Right lobe of liver (tissue), 6 donors: ENCODE measurements around the gene ZNF860. TPM values are rescaled to one million over a fixed set of nuclear protein-coding genes. Genes with fewer than 3 reads are reported as not detected.

ENCODE experiments used
- ATAC-seq, 4 donors: fragments of 200-7000 bp; cut with Tn5 transposase; one replicate each; pipeline ENCODE4 v1.9.1; 2020; ENCODE audit warnings: mild to moderate bottlenecking in 4 of 4, moderate library complexity in 4 of 4
- DNase-seq, 3 donors: peaks; one replicate each; pipeline ENCODE4 v3.0.0-alpha.2; 2020
- H3K27ac ChIP-seq, 3 donors: fragments of 200-600 bp; one replicate each; pipeline ENCODE4 v1.8.0; 2022
- H3K27me3 ChIP-seq, 2 donors: fragments of 200-600 bp; one replicate each; pipeline ENCODE4 v1.8.0; 2022
- H3K36me3 ChIP-seq, 4 donors: fragments of 200-600 bp; sonication (generic) in 1 of 4; one replicate each; pipeline versions ENCODE4 v1.5.1 to v1.8.0; 2017 to 2022; ENCODE audit warnings: control low read depth in 1 of 4
- H3K4me1 ChIP-seq, 4 donors: fragments of 200-600 bp; sonication (generic) in 1 of 4; one replicate each; pipeline versions ENCODE4 v1.5.1 to v1.8.0; 2017 to 2022; ENCODE audit warnings: control low read depth in 1 of 4
- H3K4me3 ChIP-seq, 3 donors: fragments of 200-600 bp; one replicate each; pipeline ENCODE4 v1.8.0; 2022
- H3K9me3 ChIP-seq, 4 donors: fragments of 200-600 bp; sonication (generic) in 1 of 4; one replicate each; pipeline versions ENCODE4 v1.5.1 to v1.8.0; 2017 to 2022; ENCODE audit warnings: control low read depth in 1 of 4
- POLR2A ChIP-seq: fragments of 450-650 bp; IDR thresholded peaks from one replicate; pipeline ENCODE4 v1.6.1; 2017; ENCODE audit warnings: antibody characterized with exemption, mild to moderate bottlenecking
- WGBS: methylation state at CpG from one replicate; pipeline ENCODE4 v1.1.6; 2018; ENCODE audit warnings: low coverage, low lambda C conversion rate; ENCODE audit not compliant: insufficient coverage; ENCODE audit errors: missing lambda C conversion rate; 5-methylcytosine and 5-hydroxymethylcytosine counted together
- intact Hi-C, 2 donors: fragments of 100-400 bp; cut with DNase I; formaldehyde crosslinking; loops; one replicate each; pipeline versions ENCODE4 v1.11.2 to v1.14.1; 2022
- total RNA-seq, 6 experiments: library from RNA; depleted of rRNA in 2 of 6; stranded (reverse); fragments of >200 nt in 2 of 6; fragmentation: NEBNext Ultra II Directional in 3 of 6; extraction: Animal tissue kit (Norgen Biotek cat#: 25700) in 3 of 6; gene quantifications; one replicate each; pipeline versions ENCODE4 v1.1.0 to v1.2.4, GENCODE V29; 2016 to 2023
- TF ChIP-seq, protein P1 (sequence below), 4 donors: fragments of 200-600 bp in 3 of 4; fragments of 450-650 bp in 1 of 4; IDR thresholded peaks; one replicate each; pipeline versions ENCODE4 v1.5.1 to v1.8.0; 2016 to 2022; ENCODE audit warnings: antibody characterized with exemption in 4 of 4, mild to moderate bottlenecking in 2 of 4
- donor health status: DM: no; HTN: yes; CAD: no.
- donor health status: DM: no; HTN: no; CAD: no.
- donor health status: DM: no; HTN: no; CAD: no.
- donor health status: DM: no; HTN: yes; CAD: no.
- donor health status: DM: no; HTN: yes; CAD: no.

ZNF860 gene
- total RNA-seq, 6 experiments from 2014 or later, result 0.06 to 0.39 (median 0.13) TPM; not detected in 1

DNA sequence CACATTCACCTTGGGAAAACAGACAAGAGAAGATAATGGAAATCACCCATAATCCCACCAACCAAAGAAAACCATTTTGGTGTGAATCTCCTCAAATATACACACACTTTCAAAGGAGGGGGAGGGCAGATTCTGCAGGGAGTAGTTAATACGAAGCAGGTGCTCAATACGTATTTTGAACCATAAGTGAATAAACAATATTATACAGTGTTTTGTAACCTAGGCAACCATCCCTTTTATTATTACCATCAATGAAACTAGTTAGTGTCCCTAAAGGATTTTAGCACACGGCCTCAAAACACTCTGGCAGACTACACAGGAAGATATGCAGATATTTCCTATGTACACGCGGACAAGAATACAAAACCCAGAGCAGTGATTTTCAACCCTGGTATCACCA is 6.6 kb upstream of the ZNF860 start:
- Histone ChIP-seq H3K4me1 (peaks cover 0 to 2% (median 0%) of the 10 kb centered on the region in 4 donors), H3K27ac (no peak overlapping the region), H3K9me3 (no peaks in the 10 kb centered on the region), H3K4me3 (no peak overlapping the region), H3K36me3 (no peaks in the 10 kb centered on the region), H3K27me3 (peaks cover 0 to 5% of the 10 kb centered on the region in 2 donors)
- 70% methylated on average over 5 of the region's 5 CpGs for WGBS
- no peak for TF ChIP-seq POLR2A
- TF ChIP-seq, protein P1, sequence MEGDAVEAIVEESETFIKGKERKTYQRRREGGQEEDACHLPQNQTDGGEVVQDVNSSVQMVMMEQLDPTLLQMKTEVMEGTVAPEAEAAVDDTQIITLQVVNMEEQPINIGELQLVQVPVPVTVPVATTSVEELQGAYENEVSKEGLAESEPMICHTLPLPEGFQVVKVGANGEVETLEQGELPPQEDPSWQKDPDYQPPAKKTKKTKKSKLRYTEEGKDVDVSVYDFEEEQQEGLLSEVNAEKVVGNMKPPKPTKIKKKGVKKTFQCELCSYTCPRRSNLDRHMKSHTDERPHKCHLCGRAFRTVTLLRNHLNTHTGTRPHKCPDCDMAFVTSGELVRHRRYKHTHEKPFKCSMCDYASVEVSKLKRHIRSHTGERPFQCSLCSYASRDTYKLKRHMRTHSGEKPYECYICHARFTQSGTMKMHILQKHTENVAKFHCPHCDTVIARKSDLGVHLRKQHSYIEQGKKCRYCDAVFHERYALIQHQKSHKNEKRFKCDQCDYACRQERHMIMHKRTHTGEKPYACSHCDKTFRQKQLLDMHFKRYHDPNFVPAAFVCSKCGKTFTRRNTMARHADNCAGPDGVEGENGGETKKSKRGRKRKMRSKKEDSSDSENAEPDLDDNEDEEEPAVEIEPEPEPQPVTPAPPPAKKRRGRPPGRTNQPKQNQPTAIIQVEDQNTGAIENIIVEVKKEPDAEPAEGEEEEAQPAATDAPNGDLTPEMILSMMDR (IDR thresholded peaks at IDR 0.05), result no peak
- DNase-seq (no peak), ATAC-seq (no peak)
- intact Hi-C loops, result no loop called here

DNA sequence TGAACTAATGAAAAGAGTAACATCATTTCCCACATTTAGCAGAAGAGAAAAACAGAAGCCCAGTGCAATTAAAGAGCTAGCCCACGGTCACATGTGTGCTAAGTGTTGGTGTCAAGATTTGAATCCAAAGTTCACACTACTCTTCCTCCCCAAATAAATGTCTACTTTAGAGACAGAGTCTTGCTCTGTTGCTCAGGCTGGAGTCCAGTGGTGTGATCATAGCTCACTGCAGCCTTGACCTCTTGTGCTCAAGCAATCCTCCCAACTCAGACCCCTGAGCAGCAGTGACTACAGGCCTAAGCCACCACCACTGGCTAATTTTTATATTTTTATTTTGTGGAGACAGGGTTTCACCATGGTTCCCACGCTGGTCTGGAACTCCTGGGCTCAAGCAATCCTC is 5.2 kb upstream of the ZNF860 start:
- H3K4me3 ChIP-seq, result no peak overlapping the region
- peaks cover 0 to 18% of the 10 kb centered on the region in 2 donors for H3K27me3 ChIP-seq
- 64% methylated on average over 2 of the region's 2 CpGs for WGBS
- intact Hi-C loops, result no loop called here
- TF ChIP-seq, protein P1 (IDR thresholded peaks at IDR 0.05), result no peak
- no peak for TF ChIP-seq POLR2A
- H3K27ac ChIP-seq, result no peak overlapping the region
- H3K9me3 ChIP-seq, result no peaks in the 10 kb centered on the region
- H3K36me3 ChIP-seq, result no peaks in the 10 kb centered on the region
- H3K4me1 ChIP-seq, result peaks cover 0 to 15% (median 0%) of the 10 kb centered on the region in 4 donors
- no peak for DNase-seq
- ATAC-seq, result no peak

DNA sequence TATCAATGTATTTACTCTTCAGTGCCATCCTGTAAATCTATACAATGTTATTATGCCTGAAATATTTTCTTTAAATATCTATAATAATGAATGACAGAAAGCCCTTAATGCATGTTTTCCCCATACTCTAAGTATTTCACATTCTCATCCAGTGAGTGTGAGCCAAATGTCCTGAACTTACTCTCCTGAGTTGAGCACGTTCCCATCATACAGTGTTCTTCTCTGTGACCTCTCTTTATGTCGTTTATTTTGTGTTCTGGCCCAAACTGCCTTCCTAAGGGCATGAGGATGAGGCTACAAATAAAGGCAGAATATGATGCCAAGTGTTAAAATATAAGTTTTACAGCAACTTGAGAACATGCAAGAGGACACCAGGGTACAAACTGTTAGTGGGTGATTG is 3.8 kb upstream of the ZNF860 start:
- ATAC-seq, result no peak
- WGBS, result 42% methylated on average over 2 of the region's 2 CpGs
- TF ChIP-seq, protein P1 (IDR thresholded peaks at IDR 0.05), result no peak
- no peak for TF ChIP-seq POLR2A
- H3K9me3 ChIP-seq, result no peaks in the 10 kb centered on the region
- H3K27ac ChIP-seq, result no peak overlapping the region
- peaks cover 0 to 16% (median 0%) of the 10 kb centered on the region in 4 donors for H3K4me1 ChIP-seq
- peaks cover 0 to 18% of the 10 kb centered on the region in 2 donors for H3K27me3 ChIP-seq
- H3K36me3 ChIP-seq, result no peaks in the 10 kb centered on the region
- intact Hi-C loops, result no loop called here
- DNase-seq, result no peak
- H3K4me3 ChIP-seq, result no peak overlapping the region

DNA sequence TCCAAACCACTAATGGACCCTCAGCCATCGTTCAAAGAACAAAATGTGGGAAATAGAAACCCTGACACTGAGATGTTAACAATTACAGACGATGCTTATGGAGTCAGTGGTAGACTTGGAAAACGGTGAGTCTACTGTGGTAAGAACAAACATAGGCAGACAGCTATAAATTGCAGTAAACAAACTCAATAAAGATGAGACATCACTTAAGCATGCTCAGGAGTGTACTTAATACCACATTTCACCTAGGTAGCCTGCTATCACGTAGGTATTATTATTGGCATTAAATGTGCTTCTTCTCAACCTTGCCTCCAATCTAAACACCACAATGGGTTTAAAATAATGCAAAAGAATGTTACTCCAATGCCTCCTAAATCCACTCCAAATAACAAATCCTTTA is 3.0 kb upstream of the ZNF860 start:
- no peak overlapping the region for H3K27ac ChIP-seq
- no peaks in the 10 kb centered on the region for H3K36me3 ChIP-seq
- ATAC-seq, result no peak
- peaks cover 0 to 18% of the 10 kb centered on the region in 2 donors for H3K27me3 ChIP-seq
- no peak for DNase-seq
- intact Hi-C loops, result no loop called here
- TF ChIP-seq, protein P1 (IDR thresholded peaks at IDR 0.05), result no peak
- TF ChIP-seq POLR2A, result no peak
- peaks cover 0 to 16% (median 0%) of the 10 kb centered on the region in 4 donors for H3K4me1 ChIP-seq
- H3K4me3 ChIP-seq, result no peak overlapping the region
- no peaks in the 10 kb centered on the region for H3K9me3 ChIP-seq
- WGBS, result 55% methylated on average over 4 of the region's 4 CpGs
